GM23338 (cell line): ENCODE results near the gene ZEB1.

Experiments used
- CREB1 ChIP-seq: fragments of 250-450 bp; sonication (Bioruptor Pico); IDR thresholded peaks from 2 replicates; pipeline ENCODE4 v1.5.0; 2020; ENCODE audit warnings: low read depth, mild to moderate bottlenecking, moderate library complexity
- CTCF ChIP-seq, 2 experiments: fragments of 200-600 bp in 1 of 2; sonication (generic) in 1 of 2; conservative IDR thresholded peaks; 2 replicates each; pipeline versions ENCODE4 v1.5.1 to v1.6.1; 2016 to 2017; ENCODE audit warnings: antibody characterized with exemption in 2 of 2, low read depth in 2 of 2, mild to moderate bottlenecking in 2 of 2, moderate library complexity in 1 of 2
- EZH2 ChIP-seq: fragments of 200-600 bp; sonication (generic); IDR thresholded peaks from one replicate; pipeline ENCODE4 v1.8.0; 2017; ENCODE audit warnings: antibody characterized with exemption, mild to moderate bottlenecking, low read depth; ENCODE audit not compliant: unreplicated experiment
- EZH2phosphoT487 ChIP-seq: fragments of 200-600 bp; sonication (generic); IDR thresholded peaks from one replicate; pipeline ENCODE4 v1.8.1; 2018; ENCODE audit warnings: antibody characterized with exemption; ENCODE audit not compliant: unreplicated experiment
- JUNB ChIP-seq: IDR thresholded peaks from one replicate; pipeline ENCODE4 v1.6.1; 2016; ENCODE audit warnings: antibody characterized with exemption; ENCODE audit not compliant: unreplicated experiment
- POLR2AphosphoS5 ChIP-seq: IDR thresholded peaks from 2 replicates; pipeline ENCODE4 v1.6.1; 2016; ENCODE audit warnings: antibody characterized with exemption, low read depth
- ZNF114 ChIP-seq: fragments of 250-450 bp; sonication (Bioruptor Pico); IDR thresholded peaks from 2 replicates; pipeline ENCODE4 v1.5.0; 2020; ENCODE audit warnings: mild to moderate bottlenecking, moderate library complexity
- ZNF331 ChIP-seq: fragments of 250-450 bp; sonication (Bioruptor Pico); IDR thresholded peaks from 2 replicates; pipeline ENCODE4 v1.5.0; 2020; ENCODE audit warnings: low read depth, mild to moderate bottlenecking, moderate library complexity
- TF ChIP-seq, protein P1 (sequence below): IDR thresholded peaks from one replicate; pipeline ENCODE4 v1.6.1; 2018; ENCODE audit warnings: antibody characterized with exemption; ENCODE audit not compliant: unreplicated experiment

- no peak for TF ChIP-seq CTCF (conservative IDR thresholded peaks at IDR 0.05; ENCODE audit: low read depth in 2 of 2)
- TF ChIP-seq EZH2, result no peak
- no peak for TF ChIP-seq JUNB
- TF ChIP-seq POLR2AphosphoS5, result no peak
- no peak for TF ChIP-seq CREB1
- TF ChIP-seq ZNF331 (CRISPR knock-in tag), result no peak
- TF ChIP-seq, protein P1, sequence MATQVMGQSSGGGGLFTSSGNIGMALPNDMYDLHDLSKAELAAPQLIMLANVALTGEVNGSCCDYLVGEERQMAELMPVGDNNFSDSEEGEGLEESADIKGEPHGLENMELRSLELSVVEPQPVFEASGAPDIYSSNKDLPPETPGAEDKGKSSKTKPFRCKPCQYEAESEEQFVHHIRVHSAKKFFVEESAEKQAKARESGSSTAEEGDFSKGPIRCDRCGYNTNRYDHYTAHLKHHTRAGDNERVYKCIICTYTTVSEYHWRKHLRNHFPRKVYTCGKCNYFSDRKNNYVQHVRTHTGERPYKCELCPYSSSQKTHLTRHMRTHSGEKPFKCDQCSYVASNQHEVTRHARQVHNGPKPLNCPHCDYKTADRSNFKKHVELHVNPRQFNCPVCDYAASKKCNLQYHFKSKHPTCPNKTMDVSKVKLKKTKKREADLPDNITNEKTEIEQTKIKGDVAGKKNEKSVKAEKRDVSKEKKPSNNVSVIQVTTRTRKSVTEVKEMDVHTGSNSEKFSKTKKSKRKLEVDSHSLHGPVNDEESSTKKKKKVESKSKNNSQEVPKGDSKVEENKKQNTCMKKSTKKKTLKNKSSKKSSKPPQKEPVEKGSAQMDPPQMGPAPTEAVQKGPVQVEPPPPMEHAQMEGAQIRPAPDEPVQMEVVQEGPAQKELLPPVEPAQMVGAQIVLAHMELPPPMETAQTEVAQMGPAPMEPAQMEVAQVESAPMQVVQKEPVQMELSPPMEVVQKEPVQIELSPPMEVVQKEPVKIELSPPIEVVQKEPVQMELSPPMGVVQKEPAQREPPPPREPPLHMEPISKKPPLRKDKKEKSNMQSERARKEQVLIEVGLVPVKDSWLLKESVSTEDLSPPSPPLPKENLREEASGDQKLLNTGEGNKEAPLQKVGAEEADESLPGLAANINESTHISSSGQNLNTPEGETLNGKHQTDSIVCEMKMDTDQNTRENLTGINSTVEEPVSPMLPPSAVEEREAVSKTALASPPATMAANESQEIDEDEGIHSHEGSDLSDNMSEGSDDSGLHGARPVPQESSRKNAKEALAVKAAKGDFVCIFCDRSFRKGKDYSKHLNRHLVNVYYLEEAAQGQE, result no peak
- no peak for TF ChIP-seq EZH2phosphoT487
- TF ChIP-seq ZNF114 (CRISPR knock-in tag), result no peak
Measured at GRCh38 chr10:31466313-31466712, 147.3 kb downstream of the ZEB1 start.
